ENCODE data around the gene PEMT. TPM values are rescaled to one million over a fixed set of nuclear protein-coding genes. Genes with fewer than 3 reads are reported as not detected.

PEMT gene
- total and polyA plus RNA-seq, 2 donors (not counting 1 experiment from before 2014, with no cell fraction given): 18.0 to 18.6 TPM

DNA sequence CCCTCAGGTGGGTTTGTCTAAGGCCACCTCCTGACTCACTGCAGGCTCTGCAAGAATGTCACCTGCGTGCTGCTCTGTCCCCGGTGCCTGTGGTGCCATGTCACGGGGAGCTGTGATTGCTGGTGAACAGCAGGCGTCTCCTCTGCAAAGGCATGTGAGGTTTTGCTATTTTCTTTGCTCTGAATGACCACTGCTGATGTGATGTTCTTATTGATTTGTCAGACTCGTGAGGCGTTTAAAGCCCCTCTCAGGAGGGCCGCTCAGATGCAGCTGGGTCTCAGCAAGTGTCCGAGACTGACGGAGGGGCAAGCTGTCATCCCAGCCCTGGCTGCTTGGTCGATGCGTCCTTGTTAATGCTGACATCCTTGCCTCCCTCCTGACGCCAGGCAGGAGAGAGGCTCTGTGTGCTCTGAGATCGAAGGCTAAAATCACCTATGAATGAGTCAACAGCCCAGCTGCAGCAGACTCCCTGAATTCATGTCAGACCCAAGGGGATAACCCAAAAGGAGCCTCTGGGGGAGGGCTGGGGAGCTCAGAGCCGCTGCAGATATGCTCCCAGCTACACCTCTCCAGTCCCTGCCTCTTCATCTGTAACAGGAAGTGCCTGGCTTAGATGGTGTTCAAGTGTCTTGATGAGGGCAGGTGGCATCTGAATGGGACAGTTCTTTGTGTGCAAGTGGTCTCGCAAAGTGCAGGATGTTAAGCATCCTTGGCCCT is 11.8 kb upstream of the PEMT start:
- Histone ChIP-seq H3K4me1 (ENCODE audit: control insufficient read depth, extremely low read depth, insufficient read depth, low read length) (no peaks in the 10 kb centered on the region), H3K36me3 (ENCODE audit: control insufficient read depth, insufficient read depth, low read length) (no peaks in the 10 kb centered on the region), H3K27ac (ENCODE audit: insufficient read depth, low read length) (no peak overlapping the region), H3K9me3 (ENCODE audit: control insufficient read depth, insufficient read depth, low read depth, low read length) (no peaks in the 10 kb centered on the region), H4K20me1 (ENCODE audit: control insufficient read depth, extremely low read depth, insufficient read depth, low read length) (no peaks in the 10 kb centered on the region), H3K4me2 (ENCODE audit: extremely low read depth, insufficient read depth, low read length) (no peak overlapping the region), H2AFZ (ENCODE audit: low read length) (no peak overlapping the region), H3K4me3 (replicated peaks in 1 of 4; ENCODE audit: control extremely low read depth in 1 of 4, insufficient read depth in 1 of 4, low read depth in 3 of 4, low read length in 4 of 4) (no peak overlapping the region), H3K9ac (ENCODE audit: insufficient read depth, low read length) (no peak overlapping the region), H3K79me2 (ENCODE audit: control insufficient read depth, insufficient read depth, low read length) (no peaks in the 10 kb centered on the region), H3K27me3 (ENCODE audit: control insufficient read depth, insufficient read depth, low read length) (no peaks in the 10 kb centered on the region)
- TF ChIP-seq, protein P1, sequence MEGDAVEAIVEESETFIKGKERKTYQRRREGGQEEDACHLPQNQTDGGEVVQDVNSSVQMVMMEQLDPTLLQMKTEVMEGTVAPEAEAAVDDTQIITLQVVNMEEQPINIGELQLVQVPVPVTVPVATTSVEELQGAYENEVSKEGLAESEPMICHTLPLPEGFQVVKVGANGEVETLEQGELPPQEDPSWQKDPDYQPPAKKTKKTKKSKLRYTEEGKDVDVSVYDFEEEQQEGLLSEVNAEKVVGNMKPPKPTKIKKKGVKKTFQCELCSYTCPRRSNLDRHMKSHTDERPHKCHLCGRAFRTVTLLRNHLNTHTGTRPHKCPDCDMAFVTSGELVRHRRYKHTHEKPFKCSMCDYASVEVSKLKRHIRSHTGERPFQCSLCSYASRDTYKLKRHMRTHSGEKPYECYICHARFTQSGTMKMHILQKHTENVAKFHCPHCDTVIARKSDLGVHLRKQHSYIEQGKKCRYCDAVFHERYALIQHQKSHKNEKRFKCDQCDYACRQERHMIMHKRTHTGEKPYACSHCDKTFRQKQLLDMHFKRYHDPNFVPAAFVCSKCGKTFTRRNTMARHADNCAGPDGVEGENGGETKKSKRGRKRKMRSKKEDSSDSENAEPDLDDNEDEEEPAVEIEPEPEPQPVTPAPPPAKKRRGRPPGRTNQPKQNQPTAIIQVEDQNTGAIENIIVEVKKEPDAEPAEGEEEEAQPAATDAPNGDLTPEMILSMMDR (conservative IDR thresholded peaks at IDR 0.05 in 1 of 2, IDR thresholded peaks at IDR 0.05 in 1 of 2; ENCODE audit: low read depth in 1 of 2, low read length in 2 of 2): no peak
- no peak for TF ChIP-seq EZH2 (IDR thresholded peaks at IDR 0.05; ENCODE audit: low read length, missing control alignments)
- DNase-seq (ENCODE audit: low read depth in 2 of 2): no peak

DNA sequence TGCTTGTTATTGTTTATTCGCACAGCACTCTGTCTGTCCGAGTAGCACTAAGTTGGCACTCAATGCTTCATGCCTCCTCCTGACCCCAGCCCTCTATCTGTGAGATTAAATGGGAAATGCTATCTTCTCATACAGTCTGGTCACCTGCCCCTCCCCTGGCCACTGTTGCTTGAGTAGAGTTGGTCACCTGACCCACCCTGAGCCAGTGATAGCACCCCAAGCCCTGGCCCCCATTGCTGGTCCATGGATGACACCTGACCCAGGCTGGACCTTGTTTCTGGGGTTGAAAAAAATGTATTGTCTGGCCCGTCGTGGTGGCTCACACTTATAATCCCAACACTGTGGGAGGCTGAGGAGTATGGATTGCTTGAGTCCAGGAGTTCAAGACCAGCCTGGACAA is 8.5 kb upstream of the PEMT start:
- Histone ChIP-seq H3K27me3 (ENCODE audit: control insufficient read depth, insufficient read depth, low read length) (no peaks in the 10 kb centered on the region), H3K4me1 (ENCODE audit: control insufficient read depth, extremely low read depth, insufficient read depth, low read length) (no peaks in the 10 kb centered on the region), H3K36me3 (ENCODE audit: control insufficient read depth, insufficient read depth, low read length) (no peaks in the 10 kb centered on the region), H3K4me3 (replicated peaks in 1 of 4; ENCODE audit: control extremely low read depth in 1 of 4, insufficient read depth in 1 of 4, low read depth in 3 of 4, low read length in 4 of 4) (no peak overlapping the region), H4K20me1 (ENCODE audit: control insufficient read depth, extremely low read depth, insufficient read depth, low read length) (no peaks in the 10 kb centered on the region), H3K9ac (ENCODE audit: insufficient read depth, low read length) (no peak overlapping the region), H3K27ac (ENCODE audit: insufficient read depth, low read length) (no peak overlapping the region), H3K4me2 (ENCODE audit: extremely low read depth, insufficient read depth, low read length) (no peak overlapping the region), H3K9me3 (ENCODE audit: control insufficient read depth, insufficient read depth, low read depth, low read length) (no peaks in the 10 kb centered on the region), H3K79me2 (ENCODE audit: control insufficient read depth, insufficient read depth, low read length) (no peaks in the 10 kb centered on the region), H2AFZ (ENCODE audit: low read length) (no peak overlapping the region)
- TF ChIP-seq, protein P1 (conservative IDR thresholded peaks at IDR 0.05 in 1 of 2, IDR thresholded peaks at IDR 0.05 in 1 of 2; ENCODE audit: low read depth in 1 of 2, low read length in 2 of 2): no peak
- TF ChIP-seq EZH2 (IDR thresholded peaks at IDR 0.05; ENCODE audit: low read length, missing control alignments): no peak
- no peak for DNase-seq (ENCODE audit: low read depth in 2 of 2)

DNA sequence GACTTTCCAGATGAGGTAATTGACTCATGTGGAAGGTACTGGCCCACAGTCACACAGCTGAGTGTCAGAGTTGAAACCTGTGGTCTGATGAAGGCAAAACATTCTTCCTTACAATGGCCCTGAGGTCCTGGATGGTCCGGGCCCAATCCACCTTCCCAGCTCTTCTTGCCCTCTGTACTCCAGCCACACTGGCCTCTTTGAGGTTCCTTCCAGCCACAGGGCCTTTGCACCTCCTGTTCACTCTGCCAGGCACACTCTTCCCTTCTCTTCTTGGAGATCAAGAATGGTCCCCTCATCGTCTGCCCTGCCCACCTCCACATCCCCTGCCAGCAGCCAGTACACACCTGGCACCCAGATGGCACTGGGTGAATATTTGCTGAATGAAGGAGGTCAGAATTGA is 6.5 kb upstream of the PEMT start:
- H3K36me3 ChIP-seq (ENCODE audit: control insufficient read depth, insufficient read depth, low read length): no peaks in the 10 kb centered on the region
- no peak overlapping the region for H3K27ac ChIP-seq (ENCODE audit: insufficient read depth, low read length)
- no peak overlapping the region for H3K4me3 ChIP-seq (replicated peaks in 1 of 4; ENCODE audit: control extremely low read depth in 1 of 4, insufficient read depth in 1 of 4, low read depth in 3 of 4, low read length in 4 of 4)
- H2AFZ ChIP-seq (ENCODE audit: low read length): no peak overlapping the region
- H3K9me3 ChIP-seq (ENCODE audit: control insufficient read depth, insufficient read depth, low read depth, low read length): no peaks in the 10 kb centered on the region
- H3K4me2 ChIP-seq (ENCODE audit: extremely low read depth, insufficient read depth, low read length): no peak overlapping the region
- DNase-seq (ENCODE audit: low read depth in 2 of 2): no peak
- no peaks in the 10 kb centered on the region for H4K20me1 ChIP-seq (ENCODE audit: control insufficient read depth, extremely low read depth, insufficient read depth, low read length)
- no peaks in the 10 kb centered on the region for H3K27me3 ChIP-seq (ENCODE audit: control insufficient read depth, insufficient read depth, low read length)
- TF ChIP-seq, protein P1 (conservative IDR thresholded peaks at IDR 0.05 in 1 of 2, IDR thresholded peaks at IDR 0.05 in 1 of 2; ENCODE audit: low read depth in 1 of 2, low read length in 2 of 2): no peak
- no peak for TF ChIP-seq EZH2 (IDR thresholded peaks at IDR 0.05; ENCODE audit: low read length, missing control alignments)
- H3K9ac ChIP-seq (ENCODE audit: insufficient read depth, low read length): no peak overlapping the region
- H3K79me2 ChIP-seq (ENCODE audit: control insufficient read depth, insufficient read depth, low read length): no peaks in the 10 kb centered on the region
- H3K4me1 ChIP-seq (ENCODE audit: control insufficient read depth, extremely low read depth, insufficient read depth, low read length): no peaks in the 10 kb centered on the region

All from fibroblast of lung (primary cell).